ENCODE results near the gene NAA50. TPM values are rescaled to one million over a fixed set of nuclear protein-coding genes. Genes with fewer than 3 reads are reported as not detected.

NAA50 gene
- total RNA-seq, 2 donors from 2014 or later, result 90.5 to 105 TPM

GRCh38 chr3:113754494-113755159 lies 8.6 kb upstream of the NAA50 start:
- H3K4me1 Mint-ChIP-seq (ENCODE audit: low read depth), result peaks cover 8% of the 10 kb centered on the region
- no peak overlapping the region for H3K4me3 Mint-ChIP-seq
- H3K36me3 Mint-ChIP-seq (ENCODE audit: insufficient read depth in 2 of 2), result peaks cover 4 to 7% of the 10 kb centered on the region in 2 donors
- no peaks in the 10 kb centered on the region for H3K27me3 Mint-ChIP-seq (ENCODE audit: low read depth)
- H3K27ac Mint-ChIP-seq, result no peak overlapping the region
- DNase-seq, result no peak
- H3K9me3 Mint-ChIP-seq, result peaks cover 0 to 5% of the 10 kb centered on the region in 2 donors
- no peak for ATAC-seq (replicated peaks in 1 of 2)

- Mint-ChIP-seq H3K4me3 (no peak overlapping the region), H3K4me1 (ENCODE audit: low read depth) (peaks cover 19% of the 10 kb centered on the region), H3K36me3 (ENCODE audit: insufficient read depth in 2 of 2) (peaks cover 3% of the 10 kb centered on the region in 2 donors), H3K27ac (no peak overlapping the region), H3K9me3 (peaks cover 0 to 3% of the 10 kb centered on the region in 2 donors), H3K27me3 (ENCODE audit: low read depth) (no peaks in the 10 kb centered on the region)
- ATAC-seq (replicated peaks in 1 of 2) (no peak), DNase-seq (no peak)
These were observed 7.4 kb upstream of the NAA50 start for GRCh38 chr3:113753376-113753985.

- Mint-ChIP-seq H3K27me3 (ENCODE audit: low read depth) (no peaks in the 10 kb centered on the region), H3K9me3 (no peaks in the 10 kb centered on the region), H3K27ac (no peak overlapping the region), H3K4me1 (ENCODE audit: low read depth) (peaks cover 31% of the 10 kb centered on the region), H3K4me3 (no peak overlapping the region), H3K36me3 (ENCODE audit: insufficient read depth in 2 of 2) (peaks cover 2% of the 10 kb centered on the region in 2 donors)
- DNase-seq, result no peak
- ATAC-seq (replicated peaks in 1 of 2), result no peak
These were observed 5.1 kb upstream of the NAA50 start for GRCh38 chr3:113751141-113751540.

GRCh38 chr3:113747283-113748046 lies 1.4 kb upstream of the NAA50 start:
- H3K4me1 Mint-ChIP-seq (ENCODE audit: low read depth), result peaks cover 56% of the 10 kb centered on the region
- no peaks in the 10 kb centered on the region for H3K9me3 Mint-ChIP-seq
- H3K4me3 Mint-ChIP-seq, result peak overlapping the region; percentile 95 to 98
- ATAC-seq (replicated peaks in 1 of 2), result peak; percentile 13 to 33
- peak; percentile 39 to 65 for DNase-seq
- peak overlapping the region; percentile 54 for H3K27ac Mint-ChIP-seq
- no peaks in the 10 kb centered on the region for H3K27me3 Mint-ChIP-seq (ENCODE audit: low read depth)
- peaks cover 9 to 12% of the 10 kb centered on the region in 2 donors for H3K36me3 Mint-ChIP-seq (ENCODE audit: insufficient read depth in 2 of 2)

- peak; percentile 83 to 88 for DNase-seq
- ATAC-seq (replicated peaks in 1 of 2), result peak; percentile 47 to 64
- Mint-ChIP-seq H3K4me1 (ENCODE audit: low read depth) (peaks cover 64% of the 10 kb centered on the region), H3K27me3 (ENCODE audit: low read depth) (no peaks in the 10 kb centered on the region), H3K4me3 (peak within 1 kb of the TSS; percentile 95 to 98), H3K36me3 (ENCODE audit: insufficient read depth in 2 of 2) (peaks cover 9 to 12% of the 10 kb centered on the region in 2 donors), H3K27ac (peak within 1 kb of the TSS; percentile 100), H3K9me3 (no peaks in the 10 kb centered on the region)
These were observed 666 bp upstream of the NAA50 start, which contains the start of gene ATP6V1A for GRCh38 chr3:113746548-113747282. Gene ATP6V1A, plus strand, starts transcription at chr3:113747035. Its CDS starts 31,719 bp downstream, at chr3:113778754.

- Mint-ChIP-seq H3K4me1 (ENCODE audit: low read depth) (peaks cover 76% of the 10 kb centered on the region), H3K36me3 (ENCODE audit: insufficient read depth in 2 of 2) (peaks cover 9 to 18% of the 10 kb centered on the region in 2 donors), H3K27ac (peak overlapping the region; percentile 100), H3K4me3 (peak overlapping the region; percentile 95 to 98), H3K9me3 (no peaks in the 10 kb centered on the region), H3K27me3 (ENCODE audit: low read depth) (no peaks in the 10 kb centered on the region)
- DNase-seq (peak; percentile 79 to 86), ATAC-seq (replicated peaks in 1 of 2) (peak; percentile 70 to 72)
These were observed 901 bp downstream of the NAA50 start for GRCh38 chr3:113744941-113745755.

GRCh38 chr3:113743006-113743630 lies 2.9 kb downstream of the NAA50 start:
- H3K27ac Mint-ChIP-seq, result peak overlapping the region; percentile 100
- ATAC-seq (replicated peaks in 1 of 2) (no peak), DNase-seq (no peak)
- H3K27me3 Mint-ChIP-seq (ENCODE audit: low read depth), result no peaks in the 10 kb centered on the region
- H3K9me3 Mint-ChIP-seq, result no peaks in the 10 kb centered on the region
- peak overlapping the region; percentile 95 to 98 for H3K4me3 Mint-ChIP-seq
- H3K4me1 Mint-ChIP-seq (ENCODE audit: low read depth), result peaks cover 68% of the 10 kb centered on the region
- H3K36me3 Mint-ChIP-seq (ENCODE audit: insufficient read depth in 2 of 2), result peaks cover 9 to 19% of the 10 kb centered on the region in 2 donors

GRCh38 chr3:113741620-113742019 lies 4.4 kb downstream of the NAA50 start:
- H3K36me3 Mint-ChIP-seq (ENCODE audit: insufficient read depth in 2 of 2), result peaks cover 9 to 19% of the 10 kb centered on the region in 2 donors
- H3K27ac Mint-ChIP-seq, result peak overlapping the region; percentile 81
- DNase-seq (no peak), ATAC-seq (replicated peaks in 1 of 2) (no peak)
- peak overlapping the region; percentile 38 to 98 for H3K4me3 Mint-ChIP-seq
- peaks cover 74% of the 10 kb centered on the region for H3K4me1 Mint-ChIP-seq (ENCODE audit: low read depth)
- no peaks in the 10 kb centered on the region for H3K9me3 Mint-ChIP-seq
- no peaks in the 10 kb centered on the region for H3K27me3 Mint-ChIP-seq (ENCODE audit: low read depth)

- no peaks in the 10 kb centered on the region for H3K27me3 Mint-ChIP-seq (ENCODE audit: low read depth)
- peaks cover 7 to 17% of the 10 kb centered on the region in 2 donors for H3K36me3 Mint-ChIP-seq (ENCODE audit: insufficient read depth in 2 of 2)
- H3K9me3 Mint-ChIP-seq, result no peaks in the 10 kb centered on the region
- ATAC-seq (replicated peaks in 1 of 2), result no peak
- DNase-seq, result no peak
- peak overlapping the region; percentile 25 to 73 for H3K4me3 Mint-ChIP-seq
- H3K27ac Mint-ChIP-seq, result peak overlapping the region; percentile 79
- peaks cover 79% of the 10 kb centered on the region for H3K4me1 Mint-ChIP-seq (ENCODE audit: low read depth)
These were observed 5.0 kb downstream of the NAA50 start for GRCh38 chr3:113741086-113741485.

- H3K4me1 Mint-ChIP-seq (ENCODE audit: low read depth), result peaks cover 62% of the 10 kb centered on the region
- H3K4me3 Mint-ChIP-seq, result peak overlapping the region in 1 of 2 donors; percentile 44
- H3K27ac Mint-ChIP-seq, result peak overlapping the region; percentile 70
These were observed 9.4 kb downstream of the NAA50 start for GRCh38 chr3:113736548-113737089.

GRCh38 chr3:113731694-113732093 lies 14.4 kb downstream of the NAA50 start:
- Mint-ChIP-seq H3K4me1 (ENCODE audit: low read depth) (peaks cover 22% of the 10 kb centered on the region), H3K27ac (no peak overlapping the region), H3K9me3 (no peaks in the 10 kb centered on the region), H3K36me3 (ENCODE audit: insufficient read depth in 2 of 2) (peaks cover 0 to 7% of the 10 kb centered on the region in 2 donors), H3K4me3 (no peak overlapping the region), H3K27me3 (ENCODE audit: low read depth) (no peaks in the 10 kb centered on the region)
- ATAC-seq (replicated peaks in 1 of 2) (no peak), DNase-seq (no peak)

More at GRCh38 chr3:113736548-113737089, 9.4 kb downstream of the NAA50 start:
- H3K27me3 Mint-ChIP-seq (ENCODE audit: low read depth), result no peaks in the 10 kb centered on the region
- peaks cover 0 to 10% of the 10 kb centered on the region in 2 donors for H3K36me3 Mint-ChIP-seq (ENCODE audit: insufficient read depth in 2 of 2)
- DNase-seq (peak; percentile 14 to 35), ATAC-seq (replicated peaks in 1 of 2) (peak; percentile 82)
- H3K9me3 Mint-ChIP-seq, result no peaks in the 10 kb centered on the region
